Measurements from ENCODE around the gene QSOX2. TPM values are rescaled to one million over a fixed set of nuclear protein-coding genes. Genes with fewer than 3 reads are reported as not detected.

The QSOX2 gene
- total RNA-seq, 1 donor from 2014 or later: 21.2 TPM

- Mint-ChIP-seq H3K36me3 (ENCODE audit: unreplicated experiment) (no peaks in the 10 kb centered on the region), H3K27me3 (ENCODE audit: unreplicated experiment) (peaks cover 12% of the 10 kb centered on the region), H3K4me3 (ENCODE audit: unreplicated experiment) (no peak overlapping the region), H3K9me3 (ENCODE audit: unreplicated experiment) (peaks cover 2% of the 10 kb centered on the region), H3K4me1 (ENCODE audit: low read depth, unreplicated experiment) (peaks cover 3% of the 10 kb centered on the region), H3K27ac (ENCODE audit: unreplicated experiment) (no peak overlapping the region)
- TF ChIP-seq CTCF (IDR thresholded peaks at IDR 0.05; ENCODE audit: partially characterized antibody, unreplicated experiment): no peak
- DNase-seq: no peak
These were observed 44.4 kb downstream of the QSOX2 start for GRCh38 chr9:136201174-136201573.

GRCh38 chr9:136200424-136200823, 45.2 kb downstream of the QSOX2 start:
- DNase-seq: no peak
- H3K9me3 Mint-ChIP-seq (ENCODE audit: unreplicated experiment): no peaks in the 10 kb centered on the region
- H3K4me3 Mint-ChIP-seq (ENCODE audit: unreplicated experiment): no peak overlapping the region
- no peak overlapping the region for H3K27ac Mint-ChIP-seq (ENCODE audit: unreplicated experiment)
- TF ChIP-seq CTCF (IDR thresholded peaks at IDR 0.05; ENCODE audit: partially characterized antibody, unreplicated experiment): no peak
- no peaks in the 10 kb centered on the region for H3K36me3 Mint-ChIP-seq (ENCODE audit: unreplicated experiment)
- peaks cover 11% of the 10 kb centered on the region for H3K27me3 Mint-ChIP-seq (ENCODE audit: unreplicated experiment)
- peaks cover 4% of the 10 kb centered on the region for H3K4me1 Mint-ChIP-seq (ENCODE audit: low read depth, unreplicated experiment)

GRCh38 chr9:136199391-136200288, 46.0 kb downstream of the QSOX2 start:
- TF ChIP-seq CTCF (IDR thresholded peaks at IDR 0.05; ENCODE audit: partially characterized antibody, unreplicated experiment): no peak
- H3K9me3 Mint-ChIP-seq (ENCODE audit: unreplicated experiment): no peaks in the 10 kb centered on the region
- H3K4me1 Mint-ChIP-seq (ENCODE audit: low read depth, unreplicated experiment): peaks cover 4% of the 10 kb centered on the region
- H3K4me3 Mint-ChIP-seq (ENCODE audit: unreplicated experiment): no peak overlapping the region
- H3K27ac Mint-ChIP-seq (ENCODE audit: unreplicated experiment): no peak overlapping the region
- no peak for DNase-seq
- H3K36me3 Mint-ChIP-seq (ENCODE audit: unreplicated experiment): no peaks in the 10 kb centered on the region
- H3K27me3 Mint-ChIP-seq (ENCODE audit: unreplicated experiment): peaks cover 11% of the 10 kb centered on the region

- H3K27me3 Mint-ChIP-seq (ENCODE audit: unreplicated experiment): peaks cover 11% of the 10 kb centered on the region
- H3K4me3 Mint-ChIP-seq (ENCODE audit: unreplicated experiment): no peak overlapping the region
- H3K9me3 Mint-ChIP-seq (ENCODE audit: unreplicated experiment): no peaks in the 10 kb centered on the region
- no peak overlapping the region for H3K27ac Mint-ChIP-seq (ENCODE audit: unreplicated experiment)
- TF ChIP-seq CTCF (IDR thresholded peaks at IDR 0.05; ENCODE audit: partially characterized antibody, unreplicated experiment): no peak
- peaks cover 4% of the 10 kb centered on the region for H3K4me1 Mint-ChIP-seq (ENCODE audit: low read depth, unreplicated experiment)
- H3K36me3 Mint-ChIP-seq (ENCODE audit: unreplicated experiment): no peaks in the 10 kb centered on the region
- no peak for DNase-seq
These were observed 47.0 kb downstream of the QSOX2 start for GRCh38 chr9:136198605-136199083.
